Measurements from ENCODE around the gene KCNS1.
A peak's percentile ranks its signal among the peaks of the same experiment; 100 is the strongest.
"Not testable (repeated sequence)": the region's sequence is repeated elsewhere in the genome, so short reads cannot be mapped to it uniquely, and the experiment has no call there.

KCNS1 gene

GRCh38 chr20:45100563-45101245 lies at the start of gene KCNS1:
Gene KCNS1, minus strand, starts transcription at chr20:45101127. Its CDS starts 1,891 bp downstream, at chr20:45099236.
- DNase-seq (ENCODE audit: low spot score): no peak

GRCh38 chr20:45149062-45149461 lies 48.1 kb upstream of the KCNS1 start:
- no peak for DNase-seq (ENCODE audit: low spot score)

GRCh38 chr20:45140836-45141235 lies 39.9 kb upstream of the KCNS1 start:
- DNase-seq (ENCODE audit: low spot score): no peak

GRCh38 chr20:45139733-45140375 lies 38.9 kb upstream of the KCNS1 start:
- not testable (repeated sequence) for DNase-seq (ENCODE audit: low spot score)

DNA sequence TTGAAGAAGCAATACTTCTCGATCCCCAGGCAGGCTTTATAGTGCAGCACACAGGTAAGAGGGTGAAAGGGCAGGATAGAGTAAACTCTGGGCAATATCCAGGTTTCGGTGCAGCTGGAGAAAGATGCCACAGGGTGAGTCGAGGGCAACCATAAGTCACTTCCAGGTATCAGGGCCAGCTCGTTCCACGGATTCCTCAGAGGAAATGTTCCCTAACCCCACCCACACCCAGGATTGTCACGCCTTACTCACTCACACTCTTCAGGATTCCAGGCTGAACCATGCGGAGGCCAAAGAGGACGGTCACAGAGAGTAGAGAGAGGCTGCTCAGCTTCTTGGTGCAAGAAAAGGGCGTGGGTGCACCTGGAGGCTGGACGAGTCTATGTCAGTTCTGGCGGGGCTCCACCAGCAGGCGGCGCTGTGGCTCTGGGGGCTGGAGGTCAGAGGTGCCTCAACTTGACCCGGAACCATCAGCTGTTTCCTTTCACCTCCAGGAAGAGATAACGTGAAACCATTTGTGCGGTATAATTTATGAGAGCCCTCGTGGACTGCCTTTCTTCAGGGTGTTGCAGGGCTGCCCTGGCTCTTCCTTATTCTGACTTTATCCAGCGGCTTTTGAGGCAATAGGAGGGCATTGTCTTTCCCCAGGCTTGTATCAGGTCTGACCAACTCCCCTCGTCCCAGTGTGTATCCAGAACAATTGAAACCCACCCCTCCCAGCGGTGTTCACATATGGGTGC lies 37.8 kb upstream of the KCNS1 start:
- peak; percentile 45 for DNase-seq (ENCODE audit: low spot score)

DNA sequence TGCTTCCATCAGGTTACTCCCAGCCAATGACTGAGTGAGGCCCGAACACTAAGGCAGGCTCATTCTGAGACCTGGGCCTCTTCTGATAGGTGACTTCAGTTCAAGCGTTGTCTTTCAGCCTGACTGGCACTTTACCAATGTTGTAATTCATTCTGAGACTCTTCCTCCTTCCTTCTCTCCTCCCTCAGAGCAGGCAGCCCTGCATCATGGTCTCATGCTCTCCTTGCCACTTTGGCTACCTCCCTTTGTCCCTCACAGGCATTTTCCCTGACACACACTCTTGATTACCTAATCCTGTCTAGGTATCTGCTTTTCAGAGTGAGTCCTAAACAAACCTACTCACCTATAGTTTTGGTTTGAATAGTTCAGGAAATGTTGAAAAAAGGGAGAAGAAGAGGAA lies 36.0 kb upstream of the KCNS1 start:
- DNase-seq (ENCODE audit: low spot score): no peak

DNA sequence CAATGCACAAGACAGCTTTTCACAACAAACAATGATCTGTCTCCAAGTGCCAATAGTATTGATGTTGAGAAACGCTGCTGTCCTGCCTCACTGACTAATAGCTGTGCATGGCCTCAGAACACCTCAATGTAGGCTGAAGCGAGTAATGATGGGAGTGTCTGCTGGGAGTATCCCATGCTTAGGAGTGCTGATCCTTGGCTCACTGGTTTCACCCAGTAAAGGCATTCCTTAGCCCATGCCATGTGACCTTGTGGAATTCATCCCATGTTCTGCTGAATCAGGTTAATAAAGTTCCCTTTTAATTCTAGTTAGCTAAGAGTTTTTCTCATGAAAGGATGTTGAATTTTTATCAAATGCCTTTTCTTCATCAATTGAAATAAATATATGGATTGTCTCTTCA lies 27.2 kb upstream of the KCNS1 start:
- peak; percentile 46 for DNase-seq (ENCODE audit: low spot score)

DNA sequence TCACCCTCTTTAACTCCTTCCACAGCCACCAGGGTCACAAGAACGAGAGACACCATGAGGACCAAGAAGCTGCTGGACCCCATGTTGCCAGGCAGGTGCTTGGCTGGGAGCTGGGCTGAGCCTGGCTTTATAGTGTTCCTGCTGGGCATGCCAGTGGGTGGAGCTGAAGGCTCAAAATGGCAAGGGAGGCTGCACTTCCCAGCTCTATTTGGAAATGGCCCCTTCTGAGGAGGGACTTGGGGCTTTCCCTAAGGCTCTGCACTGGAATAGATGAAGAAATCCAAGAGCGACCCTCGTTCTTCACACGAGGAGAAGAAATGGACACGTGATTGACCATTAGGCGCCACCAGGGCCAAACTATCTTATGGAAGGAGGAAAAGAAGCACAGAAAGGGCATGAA lies 23.4 kb upstream of the KCNS1 start, which contains the start of gene WFDC12:
WFDC12 (minus strand) TSS at position 101 of the 400 bp plus-strand sequence; CDS start at position 83, 18 bp downstream.
- DNase-seq (ENCODE audit: low spot score): no peak

DNA sequence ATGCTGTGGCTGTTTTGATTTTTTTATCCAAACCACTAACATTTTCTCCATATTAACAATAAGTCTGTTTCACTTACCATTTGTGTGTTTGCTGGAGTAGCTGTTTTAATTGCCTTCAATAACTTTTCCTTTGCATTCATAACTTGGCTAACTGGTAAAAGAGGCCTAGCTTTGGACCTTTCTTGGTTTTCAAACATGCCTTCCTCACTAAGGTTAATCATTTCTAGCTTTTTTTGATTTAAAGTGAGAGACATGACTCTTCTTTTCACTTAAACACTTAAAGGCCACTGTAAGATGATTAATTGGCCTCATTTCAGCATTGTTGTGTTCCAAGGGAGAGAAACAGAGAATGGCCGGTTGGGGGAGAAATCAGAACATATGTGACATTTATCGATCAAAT lies 20.5 kb upstream of the KCNS1 start:
- DNase-seq (ENCODE audit: low spot score): no peak

- no peak for DNase-seq (ENCODE audit: low spot score)
These were observed 18.8 kb upstream of the KCNS1 start for GRCh38 chr20:45119556-45120266.

- peak; percentile 31 for DNase-seq (ENCODE audit: low spot score)
These were observed 17.1 kb upstream of the KCNS1 start for GRCh38 chr20:45118028-45118427.

- peak; percentile 55 for DNase-seq (ENCODE audit: low spot score)
These were observed 16.7 kb upstream of the KCNS1 start for GRCh38 chr20:45117581-45117980.

DNA sequence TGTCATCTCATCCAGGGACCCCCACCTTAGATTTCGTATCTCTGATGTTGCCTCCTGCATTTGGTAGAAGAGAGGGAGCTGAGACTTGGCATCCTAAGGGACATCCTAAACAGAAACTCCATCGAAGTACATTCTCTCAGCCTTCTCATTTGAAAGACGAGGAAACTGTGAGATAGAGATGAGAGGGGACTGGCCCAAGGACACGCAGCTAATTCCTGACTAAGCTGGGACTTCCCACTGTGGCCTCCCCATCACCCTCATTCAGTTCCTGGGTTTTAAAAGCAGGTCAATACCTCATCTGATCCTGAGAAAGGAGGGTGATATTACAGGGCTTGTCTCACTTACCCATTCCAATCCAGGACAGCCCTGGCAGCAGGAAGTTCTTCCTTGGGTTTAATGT lies 14.9 kb upstream of the KCNS1 start:
- DNase-seq (ENCODE audit: low spot score): no peak

GRCh38 chr20:45115386-45115774 lies 14.5 kb upstream of the KCNS1 start:
- no peak for DNase-seq (ENCODE audit: low spot score)

DNA sequence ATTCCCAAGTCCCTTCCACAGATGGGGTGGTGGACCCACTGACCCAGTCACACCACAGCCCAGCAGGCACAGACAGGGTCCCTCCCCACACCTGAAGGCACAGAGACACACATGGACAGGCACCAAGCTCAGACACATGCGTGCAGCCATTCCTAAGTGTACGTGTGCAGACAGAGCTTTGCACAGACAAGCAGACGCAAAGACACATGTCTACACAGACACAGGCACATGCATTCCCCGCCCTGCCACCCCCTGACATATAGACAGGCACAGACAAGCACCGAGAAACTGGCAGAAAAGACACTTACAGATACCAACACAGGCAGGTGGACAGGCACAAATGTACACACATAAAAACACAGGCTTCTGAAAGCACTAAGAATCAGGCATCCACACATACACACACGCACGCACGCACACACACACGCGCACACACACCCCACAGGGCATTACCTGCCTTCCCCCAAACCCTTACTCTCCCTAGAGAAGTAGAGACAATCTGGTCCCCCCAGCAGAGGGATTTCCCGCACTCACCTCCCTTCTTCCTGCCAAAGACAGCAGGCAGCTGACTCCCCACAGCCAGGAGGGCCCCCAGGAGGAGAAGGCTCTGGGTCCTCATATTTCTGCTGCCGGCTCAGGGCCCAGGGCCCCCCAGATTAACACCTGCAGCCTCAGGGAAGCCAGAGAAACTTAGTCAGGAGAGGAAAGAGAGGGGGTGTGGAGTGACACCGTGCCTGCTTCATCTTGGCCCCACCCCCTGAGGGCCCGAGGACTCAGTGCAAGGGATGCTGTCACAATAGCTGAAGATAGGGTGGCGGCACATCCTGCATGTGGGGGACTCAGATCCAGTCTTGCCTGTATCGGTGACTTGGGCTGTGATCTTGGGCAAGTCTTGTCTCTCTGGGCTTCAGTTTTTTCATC lies 13.8 kb upstream of the KCNS1 start, which contains the start of gene WFDC5:
WFDC5 (minus strand) TSS at position 710 of the 921 bp plus-strand sequence; CDS start at position 619, 91 bp downstream.
- DNase-seq (ENCODE audit: low spot score): no peak

DNA sequence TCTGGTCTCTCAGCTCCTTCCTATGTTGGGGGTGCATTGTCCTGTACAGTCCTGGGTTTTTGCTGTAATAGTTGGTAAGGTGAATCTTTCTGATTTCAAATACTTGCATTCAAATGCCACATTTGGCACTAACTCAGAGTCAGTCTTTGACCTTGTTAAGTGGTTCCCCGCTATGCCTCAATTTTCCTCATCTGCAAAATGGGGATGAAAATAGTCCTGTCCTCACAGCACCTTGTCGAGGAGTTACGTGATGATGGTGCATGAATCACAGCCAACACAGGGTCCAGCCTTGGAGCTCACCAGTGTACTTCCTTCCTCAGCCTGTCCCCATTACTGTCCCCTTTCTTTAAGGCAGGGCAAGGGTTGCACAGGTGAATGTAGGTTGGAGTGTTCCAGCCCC lies 12.9 kb upstream of the KCNS1 start:
- no peak for DNase-seq (ENCODE audit: low spot score)

DNA sequence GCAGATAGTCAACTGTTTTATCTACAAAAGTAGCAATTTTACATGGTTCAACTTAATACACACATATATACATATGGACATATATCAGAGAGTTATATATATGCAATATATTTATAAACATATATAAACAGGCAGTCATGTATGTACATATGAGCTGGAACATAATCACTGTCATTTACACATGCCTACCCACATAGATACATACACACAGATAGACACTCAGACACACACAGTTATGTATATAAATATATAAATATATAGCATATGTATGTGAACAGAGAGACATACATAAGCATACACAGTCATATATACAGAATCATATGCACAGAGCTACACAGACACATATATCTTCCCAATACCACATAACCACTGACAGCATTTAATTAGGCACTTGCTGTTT lies 11.8 kb upstream of the KCNS1 start:
- DNase-seq (ENCODE audit: low spot score): no peak

DNA sequence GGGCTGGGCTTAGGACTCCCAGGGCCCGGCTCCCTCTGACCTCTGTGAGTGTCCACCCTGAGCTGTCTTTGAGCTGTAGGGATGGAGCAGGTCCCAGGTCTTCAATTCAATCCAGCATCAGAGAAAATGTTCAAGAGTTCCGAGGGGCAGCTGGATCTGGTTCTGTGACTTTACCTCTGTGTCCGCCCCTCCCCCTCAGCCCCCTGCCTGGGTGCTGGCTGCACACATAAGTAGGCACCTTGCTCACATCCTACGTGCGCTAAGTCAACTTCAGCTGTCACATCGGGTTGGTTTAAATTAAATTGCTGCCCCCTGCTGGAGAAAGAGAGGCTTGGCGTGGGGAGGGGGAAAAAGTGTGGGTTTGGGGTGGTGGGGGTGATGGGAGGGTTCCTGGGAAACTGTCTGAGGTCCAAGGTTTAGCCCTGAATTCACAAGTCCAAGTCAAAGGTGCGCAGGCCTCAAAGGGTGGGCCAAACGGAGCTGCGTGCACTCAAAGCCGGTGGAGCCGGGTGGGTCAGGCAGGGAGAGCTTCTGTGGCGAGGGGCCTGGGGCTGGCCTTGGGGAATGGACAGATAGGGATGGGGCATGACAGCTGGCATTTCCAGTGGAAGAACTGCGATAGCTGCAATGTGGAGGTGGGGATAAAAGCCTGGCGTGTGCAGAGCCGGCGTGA lies 11.0 kb upstream of the KCNS1 start:
- no peak for DNase-seq (ENCODE audit: low spot score)

DNA sequence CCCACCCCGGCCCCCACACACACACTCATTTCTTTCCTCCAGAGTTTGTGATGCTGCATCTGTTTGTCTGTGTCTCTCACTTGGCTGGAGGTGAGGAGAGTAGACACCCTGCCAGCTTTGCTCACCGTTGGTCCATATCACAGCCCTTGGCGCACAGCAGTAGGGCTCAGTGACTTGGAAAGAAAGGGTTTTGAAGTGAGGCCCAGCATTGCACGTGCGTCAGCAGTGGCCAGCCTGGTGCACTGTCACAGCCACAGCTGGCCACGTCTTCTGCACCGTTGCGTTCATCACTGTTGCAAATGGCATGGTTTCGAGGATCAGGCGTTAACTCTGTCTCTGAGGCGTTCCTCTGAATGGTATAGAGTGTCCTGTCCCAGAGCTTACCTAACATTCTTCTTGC lies 10.4 kb upstream of the KCNS1 start:
- no peak for DNase-seq (ENCODE audit: low spot score)

GRCh38 chr20:45110301-45110700 lies 9.4 kb upstream of the KCNS1 start:
- DNase-seq (ENCODE audit: low spot score): no peak

GRCh38 chr20:45109634-45110033 lies 8.7 kb upstream of the KCNS1 start:
- DNase-seq (ENCODE audit: low spot score): no peak
